Renal cortical epithelial cell (primary cell): ENCODE data around the gene PLAU. TPM values are rescaled to one million over a fixed set of nuclear protein-coding genes. Genes with fewer than 3 reads are reported as not detected.
"Not testable (repeated sequence)": the region's sequence is repeated elsewhere in the genome, so short reads cannot be mapped to it uniquely, and the experiment has no call there.

Source experiments
- DNase-seq: peaks from one replicate; pipeline ENCODE4 v3.0.0-alpha.2; 2011; ENCODE audit warnings: low read depth
- total RNA-seq: library from RNA; depleted of rRNA; stranded (reverse); fragments of >200 nt; gene quantifications from 2 replicates; pipeline ENCODE4 v1.2.3, GENCODE V29; 2014

Gene PLAU
- total RNA-seq, 1 donor from 2014 or later = 238 TPM

DNA sequence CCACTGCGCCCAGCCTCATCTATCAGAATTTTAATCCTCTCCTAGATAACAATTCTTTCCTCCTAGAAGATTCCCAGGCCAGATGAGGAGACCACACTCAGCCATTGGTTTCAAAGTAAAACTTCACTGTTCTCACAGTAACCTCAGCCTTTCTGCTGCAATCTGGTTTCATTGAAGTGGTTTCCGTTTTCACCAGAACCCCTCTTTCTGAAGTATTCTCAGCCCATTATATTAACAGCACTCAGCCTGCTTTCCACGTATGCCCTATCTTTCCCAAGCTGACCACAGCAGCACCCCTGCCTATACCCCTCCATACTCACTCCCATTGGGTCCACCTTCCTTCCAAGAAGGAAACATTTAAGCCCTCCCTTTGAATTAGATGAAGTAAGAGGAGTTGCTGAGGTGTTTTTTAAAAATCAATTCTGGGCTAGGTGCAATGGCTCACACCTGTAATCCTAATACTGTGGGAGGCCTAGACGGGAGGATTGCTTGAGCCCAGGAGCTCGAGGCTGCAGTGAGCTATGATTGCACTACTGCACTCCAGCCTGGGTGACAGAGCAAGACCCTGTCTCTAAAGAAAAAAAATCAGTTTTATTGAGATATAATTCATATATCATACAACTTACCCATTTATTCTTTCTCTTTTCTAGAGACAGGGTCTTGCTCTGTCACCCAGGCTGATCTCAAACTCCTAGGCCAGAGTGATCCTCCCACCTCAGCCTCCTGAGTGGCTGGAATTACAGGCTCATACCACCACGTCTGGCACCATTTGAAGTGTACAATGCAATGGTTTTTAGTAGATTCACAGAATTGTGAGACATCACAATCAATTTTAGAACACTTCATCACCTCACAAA is 11.3 kb downstream of the PLAU start:
- no peak for DNase-seq

DNA sequence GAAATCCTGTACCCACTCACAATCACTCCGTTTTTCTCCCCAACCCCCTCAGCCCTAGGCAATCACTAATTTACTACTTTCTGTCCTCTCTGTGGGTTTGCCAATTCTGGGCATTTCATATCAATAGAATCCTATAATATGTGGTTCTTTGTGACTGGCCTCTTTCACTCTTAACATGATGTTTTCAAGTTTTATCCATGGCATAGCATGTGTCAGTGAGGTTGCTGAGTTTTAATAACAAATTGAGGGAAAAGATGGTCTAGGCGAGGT is 11.9 kb downstream of the PLAU start:
- DNase-seq = no peak

DNA sequence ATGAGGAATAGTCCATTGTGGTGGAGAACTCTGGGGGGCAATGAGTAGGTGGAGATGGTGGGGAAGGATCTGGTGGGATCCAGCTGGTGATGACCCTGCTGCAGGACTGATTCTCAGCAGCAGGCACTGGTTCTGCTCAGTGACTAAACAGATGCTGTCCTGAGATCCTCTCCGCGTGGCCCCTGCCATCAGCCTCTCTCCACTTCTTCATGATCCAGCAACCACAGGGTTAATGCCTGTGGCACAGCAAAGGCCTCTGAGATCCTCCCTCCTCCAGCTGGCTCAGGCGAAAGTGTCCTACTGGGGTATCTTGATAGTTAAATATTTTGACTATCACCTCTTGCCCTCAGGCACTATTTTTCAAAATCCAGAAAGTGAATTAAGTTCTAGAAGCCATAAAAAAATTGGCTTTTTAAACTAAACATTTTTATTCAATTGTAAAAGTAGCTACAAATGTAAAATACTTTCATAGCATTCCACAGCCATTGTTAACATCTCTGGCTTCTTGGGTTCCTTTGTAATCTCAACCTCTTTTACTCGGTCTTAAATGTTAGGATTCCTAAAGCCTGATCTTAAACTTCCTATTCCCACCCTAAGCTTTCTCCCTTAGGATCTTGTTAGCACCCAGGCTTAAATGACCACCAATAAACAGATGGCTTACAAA is 13.1 kb downstream of the PLAU start:
- no peak for DNase-seq

DNA sequence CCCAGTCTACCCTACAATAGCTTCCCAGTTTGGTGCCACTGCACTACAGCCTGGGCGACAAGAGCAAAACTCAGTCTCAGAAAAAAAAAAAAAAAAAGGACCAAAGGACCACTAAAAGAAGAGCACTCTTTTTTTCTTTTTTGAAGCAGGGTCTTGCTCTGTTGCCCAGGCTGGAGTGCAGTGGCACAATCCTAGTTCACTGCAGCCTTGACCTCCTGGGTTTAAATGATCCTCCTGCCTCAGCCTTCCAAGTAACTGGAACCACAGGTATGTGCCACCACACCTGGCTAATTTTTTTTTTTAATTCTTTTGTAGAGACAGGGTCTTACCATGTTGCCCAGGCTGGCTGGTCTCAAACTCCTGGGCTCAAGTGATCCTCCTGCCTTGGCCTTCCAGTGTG is 14.0 kb downstream of the PLAU start:
- no peak for DNase-seq

DNA sequence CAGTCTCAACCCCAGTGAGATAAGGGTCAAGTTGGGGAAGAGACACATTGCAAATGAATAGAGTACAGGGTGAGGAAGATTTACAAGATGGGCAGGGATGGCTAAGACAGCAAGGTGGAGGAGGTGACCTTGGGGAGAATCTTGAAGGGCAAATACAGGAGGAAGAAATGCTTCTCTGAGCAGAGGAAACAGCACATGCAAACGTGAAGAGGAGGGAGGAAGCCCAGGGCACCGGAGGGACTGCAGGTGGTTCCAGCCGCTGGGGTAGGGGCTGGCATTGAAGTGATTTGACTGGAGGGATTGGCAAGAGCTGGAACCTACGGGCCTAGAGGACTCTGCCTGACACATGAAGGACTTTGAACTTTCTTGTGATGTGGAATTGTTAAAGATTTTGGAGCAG is 14.6 kb downstream of the PLAU start:
- DNase-seq = no peak

DNA sequence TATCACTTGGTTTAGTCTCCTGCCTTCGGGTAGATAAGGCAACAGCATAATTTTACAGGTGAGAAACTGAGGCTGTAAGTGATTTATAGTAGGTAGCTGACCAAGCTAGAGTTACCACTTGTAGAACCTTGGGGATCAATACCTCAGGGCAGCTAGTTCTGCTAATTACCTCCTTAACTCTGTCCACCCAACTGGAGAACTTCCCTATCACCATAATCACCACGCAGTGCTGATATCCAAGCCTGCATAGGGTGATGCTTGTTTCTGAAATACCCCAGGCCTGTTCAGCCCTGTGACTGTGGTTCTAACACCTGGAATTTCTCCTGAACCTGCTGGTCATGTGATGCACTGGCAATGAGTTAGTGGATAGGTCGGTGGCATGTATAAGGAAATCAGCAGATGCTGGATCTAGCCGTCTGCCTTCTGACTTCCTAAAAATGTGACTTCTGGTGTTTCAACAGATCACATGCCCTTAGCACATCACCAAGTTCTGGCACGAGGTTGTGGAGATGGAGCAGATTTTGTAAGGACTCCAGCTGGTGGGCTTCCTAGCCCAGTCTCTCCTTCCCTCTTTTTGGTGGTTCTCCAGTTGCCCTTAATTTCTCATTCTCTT is 15.3 kb downstream of the PLAU start:
- DNase-seq = no peak

DNA sequence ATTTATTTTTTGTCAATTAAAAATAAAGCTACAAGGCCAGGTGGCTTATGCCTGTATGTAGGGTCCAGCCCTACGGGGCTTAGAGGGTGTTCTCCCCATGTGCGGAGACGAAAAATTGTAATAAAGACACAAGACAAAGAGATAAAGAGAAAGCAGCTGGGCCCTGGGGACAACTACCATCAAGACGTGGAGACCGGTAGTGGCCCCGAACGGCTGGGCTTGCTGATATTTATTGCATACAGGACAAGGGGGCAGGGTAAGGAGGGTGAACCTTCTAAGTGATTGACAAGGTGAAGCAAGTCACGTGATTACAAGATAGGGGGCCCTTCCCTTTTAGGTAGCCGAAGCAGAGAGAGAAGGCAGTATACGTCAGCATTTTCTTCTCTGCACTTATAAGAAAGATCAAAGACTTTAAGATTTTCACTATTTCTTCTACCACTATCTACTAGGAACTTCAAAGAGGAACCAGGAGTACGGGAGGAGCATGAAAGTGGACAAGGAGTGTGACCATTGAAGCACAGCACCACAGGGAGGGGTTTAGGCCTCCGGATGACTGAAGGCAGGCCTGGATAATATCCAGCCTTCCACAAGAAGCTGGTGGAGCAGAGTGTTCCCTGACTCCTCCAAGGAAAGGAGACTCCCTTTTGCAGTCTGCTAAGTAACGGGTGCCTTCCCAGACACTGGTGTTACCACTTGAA is 19.8 kb downstream of the PLAU start:
- DNase-seq = not testable (repeated sequence)

DNA sequence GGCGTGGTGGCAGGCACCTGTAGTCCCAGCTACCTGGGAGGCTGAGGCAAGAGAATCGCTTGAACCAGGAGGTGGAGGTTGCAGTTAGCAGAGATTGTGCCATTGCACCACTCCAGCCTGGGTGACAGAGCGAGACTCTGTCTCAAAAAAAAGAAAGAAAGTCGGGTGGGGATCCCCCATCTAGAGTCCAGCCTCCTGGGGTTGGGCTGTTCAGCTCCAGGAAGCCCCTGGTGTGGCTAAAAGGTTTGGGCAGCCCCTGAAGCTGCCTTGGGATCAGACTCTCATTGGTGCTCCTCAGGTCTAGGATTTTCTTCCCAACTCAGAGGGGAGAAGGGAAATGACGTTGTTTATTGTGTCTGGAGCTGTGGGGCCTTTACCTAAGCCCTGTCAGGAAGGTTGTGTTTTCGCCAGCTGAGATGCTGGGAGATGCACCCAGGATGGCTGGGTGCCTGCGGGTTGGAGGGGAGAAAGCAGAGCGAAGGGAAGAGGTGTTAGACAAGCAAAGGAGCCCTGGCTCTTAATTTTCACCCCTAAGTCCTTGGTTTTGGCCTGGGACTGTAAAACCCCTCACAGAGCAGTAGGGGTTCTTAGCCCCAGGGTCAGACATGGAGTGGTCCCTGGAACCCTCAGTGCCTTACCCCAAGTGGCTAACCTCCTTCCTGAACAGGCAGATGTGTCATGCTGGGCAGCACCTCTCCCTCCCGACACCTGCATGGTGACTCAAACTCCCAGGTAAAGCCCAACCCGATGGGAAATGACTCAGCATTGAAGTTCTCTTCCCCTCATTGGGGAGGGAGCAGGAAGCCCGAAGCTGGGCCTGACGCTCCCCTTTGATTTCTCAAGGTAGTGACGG is 21.1 kb downstream of the PLAU start:
- peak; percentile 92 for DNase-seq

DNA sequence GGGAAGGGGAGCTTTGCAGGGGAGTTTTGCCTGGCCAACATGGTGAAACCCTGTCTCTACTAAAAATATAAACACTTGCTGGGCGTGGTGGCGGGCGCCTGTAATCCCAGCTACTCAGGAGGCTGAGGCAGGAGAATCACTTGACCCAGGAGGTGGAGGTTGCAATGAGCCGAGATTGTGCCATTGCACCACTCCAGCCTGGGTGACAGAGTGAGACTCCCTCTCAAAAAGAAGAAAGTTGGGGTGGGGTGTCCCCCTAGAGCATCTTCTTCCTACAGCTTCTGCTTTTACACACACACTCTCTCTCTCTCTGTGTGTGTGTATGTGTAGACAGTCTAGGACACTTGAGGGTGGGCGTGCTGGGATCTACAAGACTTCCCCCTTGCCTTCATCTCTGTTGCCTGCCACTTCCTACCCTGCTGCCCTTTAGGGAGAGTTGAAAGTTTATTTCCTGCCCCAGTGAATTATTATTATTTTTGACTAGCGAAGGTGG is 21.7 kb downstream of the PLAU start:
- DNase-seq = no peak

DNA sequence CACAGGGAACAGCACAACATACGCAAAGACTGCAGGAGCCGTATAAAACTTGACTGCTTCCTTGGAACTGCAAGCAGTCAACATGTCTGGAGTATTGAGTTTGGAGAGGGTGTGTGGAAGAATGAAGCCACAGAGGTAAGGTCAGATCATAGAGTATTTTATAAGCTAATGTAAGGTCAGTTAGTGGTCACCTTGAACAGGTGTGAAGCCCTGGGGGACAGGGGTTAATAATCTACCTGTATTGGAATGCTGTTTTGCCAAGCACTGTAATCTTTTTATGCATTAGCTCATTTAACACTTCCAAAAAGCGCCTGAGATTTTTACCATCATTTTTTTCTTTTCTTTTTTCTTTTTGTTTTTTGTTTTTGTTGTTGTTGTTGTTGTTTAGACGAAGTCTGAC is 23.1 kb downstream of the PLAU start:
- no peak for DNase-seq

DNA sequence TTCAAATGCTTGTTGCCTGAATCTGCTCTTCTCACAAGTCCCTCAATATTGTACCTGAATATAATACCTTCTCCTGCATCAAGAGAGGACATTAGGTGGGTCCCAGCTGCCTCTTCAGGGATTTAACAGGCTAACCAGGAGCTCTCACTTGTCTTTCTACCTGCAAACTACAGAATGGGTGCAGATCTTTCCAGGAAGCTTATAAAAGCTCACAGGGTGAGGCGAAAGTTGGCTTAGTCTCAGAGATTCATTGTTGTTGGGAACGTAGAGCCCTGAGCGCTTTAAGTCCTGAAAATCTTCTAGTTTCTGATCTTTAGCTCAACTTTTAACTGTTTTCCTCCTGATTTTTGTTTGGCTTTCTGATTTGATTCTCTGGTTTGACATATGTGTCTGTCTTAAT is 25.0 kb downstream of the PLAU start:
- DNase-seq = no peak

DNA sequence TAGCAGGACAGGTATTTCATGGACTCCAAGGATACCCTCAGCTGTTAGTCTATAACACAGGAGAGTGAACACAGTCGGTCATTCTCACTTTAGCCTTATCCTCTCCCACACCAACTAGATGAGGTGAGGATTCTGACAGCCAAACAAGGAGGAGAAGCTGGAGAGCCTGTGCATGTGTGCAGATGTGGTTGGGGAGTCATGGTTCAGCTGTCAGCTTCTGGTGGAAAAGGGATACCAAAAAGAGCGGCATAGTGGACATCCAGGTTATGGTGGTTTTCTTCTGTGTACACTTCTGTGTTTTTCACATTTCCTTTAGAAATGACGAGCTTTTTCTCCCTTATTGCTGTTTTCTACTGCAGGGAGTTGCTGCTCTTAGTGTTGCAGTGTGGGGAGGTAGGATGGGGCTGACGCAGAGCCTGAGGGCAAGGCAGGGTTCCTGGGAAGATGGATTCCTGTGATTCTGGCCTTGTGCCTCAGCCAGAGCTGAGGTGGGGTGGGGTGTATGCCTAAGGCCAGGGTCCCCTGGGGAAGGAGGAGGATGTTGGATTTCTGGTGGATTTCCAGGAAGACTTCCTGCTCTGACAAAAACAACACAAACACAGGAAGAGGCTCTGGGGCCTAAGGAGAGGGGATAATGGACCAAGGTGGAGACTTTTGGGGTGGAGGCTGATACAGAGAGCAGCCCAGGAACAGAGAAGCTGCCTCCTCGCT is 26.6 kb downstream of the PLAU start:
- no peak for DNase-seq

DNA sequence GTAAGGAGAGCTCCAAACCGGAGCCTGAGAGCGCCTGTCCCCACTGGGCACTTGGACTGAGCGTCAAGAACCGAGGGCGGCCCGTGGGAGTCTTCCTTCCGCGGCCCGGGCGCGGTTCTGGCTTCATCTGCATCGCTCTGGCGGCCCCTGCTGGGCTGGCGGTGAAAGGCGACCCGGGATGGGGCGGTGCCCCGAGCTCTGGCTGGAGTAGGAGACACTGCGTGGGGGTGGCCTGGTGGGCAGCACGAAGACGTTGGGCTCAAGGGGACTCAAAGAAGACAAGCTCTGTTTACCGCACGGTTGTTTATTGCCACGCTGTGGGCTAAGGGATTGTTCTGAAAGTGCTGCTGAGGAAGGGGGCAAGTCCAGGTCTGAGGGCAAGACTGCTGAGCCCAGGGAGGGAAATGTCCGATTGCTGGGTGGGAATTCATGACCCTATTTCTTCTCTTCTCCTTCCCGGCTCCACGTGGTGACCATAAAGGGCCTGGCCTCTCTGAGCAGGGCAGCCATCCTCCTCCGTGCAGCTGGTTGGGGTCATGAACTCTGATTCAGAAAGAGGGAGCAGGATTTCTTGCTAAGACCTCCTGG is 29.8 kb downstream of the PLAU start:
- DNase-seq = no peak

DNA sequence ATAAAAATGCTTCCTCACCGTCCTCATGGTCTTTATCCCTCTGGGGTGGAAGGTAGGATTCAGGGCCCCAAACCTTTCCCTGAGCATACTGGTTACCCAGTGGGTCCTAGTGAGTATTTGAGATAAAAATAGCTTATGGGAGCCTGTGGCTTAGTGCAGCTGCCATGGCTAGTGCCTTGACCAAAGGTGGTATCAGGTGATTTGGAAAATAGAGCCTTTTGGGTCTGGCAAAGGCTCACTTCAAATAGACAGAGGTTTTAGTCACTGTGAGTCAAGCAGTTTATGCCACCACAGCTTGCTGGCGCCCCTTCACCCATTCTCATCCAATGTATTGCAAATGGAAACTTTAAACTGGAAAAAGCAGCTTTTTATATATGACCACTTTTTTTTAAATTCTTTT is 30.4 kb downstream of the PLAU start:
- peak; percentile 73 for DNase-seq

DNA sequence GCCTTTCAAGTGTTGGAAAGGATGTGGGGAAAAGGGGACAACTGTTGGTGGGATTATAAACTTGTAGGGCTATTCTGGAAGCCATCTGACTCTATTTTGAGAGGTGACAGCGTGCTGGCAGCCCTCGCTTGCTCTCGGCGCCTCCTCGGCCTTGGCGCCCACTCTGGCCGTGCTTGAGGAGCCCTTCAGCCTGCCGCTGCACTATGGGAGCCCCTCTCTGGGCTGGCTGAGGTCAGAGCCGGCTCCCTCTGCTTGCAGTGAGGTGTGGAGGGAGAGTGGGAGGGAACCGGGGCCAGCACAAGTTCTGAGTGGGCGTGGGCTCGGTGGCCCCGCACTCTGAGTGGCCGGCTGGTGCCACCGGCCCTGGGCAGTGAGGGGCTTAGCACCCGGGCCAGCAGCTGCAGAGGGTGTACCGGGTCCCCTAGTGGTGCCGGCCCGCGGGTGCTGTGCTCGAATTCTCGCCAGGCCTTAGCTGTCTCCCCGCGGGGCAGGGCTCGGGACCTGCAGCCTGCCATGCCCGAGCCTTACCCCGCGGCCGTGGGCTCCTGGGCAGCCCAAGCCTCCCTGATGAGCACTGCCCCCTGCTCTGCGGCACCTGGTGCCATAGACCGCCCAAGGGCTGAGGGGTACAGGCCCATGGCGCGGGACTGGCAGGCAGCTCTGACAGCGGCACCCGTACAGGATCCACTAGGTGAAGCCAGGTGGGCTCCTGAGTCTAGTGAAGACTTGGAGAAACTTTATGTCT is 33.6 kb downstream of the PLAU start:
- no peak for DNase-seq

DNA sequence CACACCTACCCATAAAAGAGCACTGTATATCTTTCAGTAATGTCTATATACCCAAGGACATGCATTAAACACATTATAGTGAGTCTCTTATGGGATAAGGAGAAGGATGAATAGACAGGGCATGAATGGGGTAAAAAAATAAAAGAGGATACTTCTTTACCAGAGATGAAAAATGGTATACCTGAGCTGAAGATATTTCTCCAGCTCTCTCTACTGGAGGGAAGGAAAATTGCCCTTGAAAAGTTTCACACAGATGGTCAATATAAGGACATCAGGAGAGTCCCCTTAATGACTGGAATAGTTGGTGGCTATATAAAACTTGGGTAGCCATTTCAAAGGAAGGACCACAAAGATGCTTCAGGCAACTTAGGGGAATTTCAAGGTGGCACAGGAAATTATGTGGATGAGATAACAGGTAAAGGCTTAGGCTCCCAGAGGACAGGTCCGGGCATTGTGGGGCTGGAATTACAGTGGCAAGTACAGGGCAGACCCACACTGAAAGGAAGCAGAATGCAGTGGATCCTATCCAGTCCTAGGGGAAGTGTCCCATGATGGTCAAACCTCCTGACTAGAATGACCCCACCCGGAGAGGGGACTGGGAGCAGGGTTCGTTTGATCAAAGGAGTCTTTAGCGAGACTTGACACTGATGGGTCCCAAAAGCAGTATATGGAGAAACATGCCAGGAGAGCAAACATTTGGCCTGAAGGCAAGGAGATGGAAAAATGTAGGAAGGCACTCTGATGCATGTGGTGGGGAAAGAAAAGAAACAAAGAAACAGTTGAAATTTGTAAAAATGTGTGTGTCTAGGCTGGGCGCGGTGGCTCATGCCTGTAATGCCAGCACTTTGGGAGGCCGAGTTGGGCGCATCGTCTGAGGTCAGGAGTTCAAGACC is 35.6 kb downstream of the PLAU start:
- DNase-seq = no peak

DNA sequence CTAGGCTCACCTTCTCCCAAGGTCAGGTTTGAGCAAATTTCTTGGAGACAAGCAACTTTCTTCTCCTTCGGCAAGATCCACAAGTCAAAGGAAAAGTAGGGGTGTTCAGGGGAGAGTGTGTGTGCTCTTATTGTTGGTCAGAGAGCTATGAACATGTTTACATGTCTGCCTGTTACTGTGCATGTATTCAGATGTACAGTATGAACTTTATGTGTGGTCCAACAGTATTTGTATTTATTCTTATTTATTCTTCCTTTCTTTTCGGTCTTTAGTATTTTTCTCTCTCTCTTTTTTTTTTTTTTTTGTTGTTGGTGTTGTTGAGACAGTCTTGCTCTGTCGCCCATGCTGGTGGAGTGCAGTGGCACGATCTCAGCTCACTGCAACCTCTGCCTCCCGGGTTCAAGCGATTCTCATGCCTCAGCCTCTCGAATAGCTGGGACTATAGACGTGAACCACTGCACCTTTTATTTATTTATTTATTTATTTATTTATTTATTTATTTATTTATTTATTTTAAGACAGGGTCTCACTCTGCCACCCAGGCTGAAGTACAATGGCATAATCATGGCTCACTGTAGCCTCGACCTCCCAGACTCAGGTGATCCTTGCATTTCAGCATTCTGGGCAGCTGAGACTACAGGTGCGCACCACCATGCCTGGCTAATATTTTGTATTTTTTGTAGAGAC is 38.2 kb downstream of the PLAU start:
- DNase-seq = no peak
